Body of pancreas (tissue), 4 donors: ENCODE measurements around the gene NBAS.

Experiments used
- POLR2A ChIP-seq, 3 donors: fragments of 450-650 bp; IDR thresholded peaks; one replicate each; pipeline ENCODE4 v1.6.1; 2016; ENCODE audit warnings: antibody characterized with exemption in 3 of 3, mild to moderate bottlenecking in 2 of 3
- TF ChIP-seq, protein P1 (sequence below), 7 experiments: fragments of 450-650 bp in 4 of 7; fragments of 200-600 bp in 3 of 7; sonication (generic) in 3 of 7; IDR thresholded peaks; one replicate each; pipeline ENCODE4 v1.5.1; 2016 to 2019; ENCODE audit warnings: antibody characterized with exemption in 7 of 7

DNA sequence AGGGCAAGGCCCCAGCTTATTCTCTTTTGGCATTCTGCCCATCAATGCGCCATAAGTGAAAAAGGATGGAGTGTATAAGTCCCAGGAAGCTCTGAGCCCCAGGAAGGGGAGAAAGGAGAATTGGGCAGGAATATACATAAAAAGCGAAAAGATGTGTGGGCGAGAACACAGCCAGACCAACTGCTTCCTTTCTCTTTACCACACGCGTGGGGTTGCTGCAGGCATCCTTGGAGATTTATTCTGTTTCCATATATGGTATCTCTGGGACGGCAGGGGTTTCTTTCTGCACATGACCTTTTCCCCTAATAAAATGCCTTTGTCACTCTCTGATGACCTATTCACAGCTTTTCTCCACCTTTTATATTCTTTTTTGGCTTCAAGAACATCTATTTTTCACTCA lies 440.5 kb downstream of the NBAS start:
- TF ChIP-seq, protein P1, sequence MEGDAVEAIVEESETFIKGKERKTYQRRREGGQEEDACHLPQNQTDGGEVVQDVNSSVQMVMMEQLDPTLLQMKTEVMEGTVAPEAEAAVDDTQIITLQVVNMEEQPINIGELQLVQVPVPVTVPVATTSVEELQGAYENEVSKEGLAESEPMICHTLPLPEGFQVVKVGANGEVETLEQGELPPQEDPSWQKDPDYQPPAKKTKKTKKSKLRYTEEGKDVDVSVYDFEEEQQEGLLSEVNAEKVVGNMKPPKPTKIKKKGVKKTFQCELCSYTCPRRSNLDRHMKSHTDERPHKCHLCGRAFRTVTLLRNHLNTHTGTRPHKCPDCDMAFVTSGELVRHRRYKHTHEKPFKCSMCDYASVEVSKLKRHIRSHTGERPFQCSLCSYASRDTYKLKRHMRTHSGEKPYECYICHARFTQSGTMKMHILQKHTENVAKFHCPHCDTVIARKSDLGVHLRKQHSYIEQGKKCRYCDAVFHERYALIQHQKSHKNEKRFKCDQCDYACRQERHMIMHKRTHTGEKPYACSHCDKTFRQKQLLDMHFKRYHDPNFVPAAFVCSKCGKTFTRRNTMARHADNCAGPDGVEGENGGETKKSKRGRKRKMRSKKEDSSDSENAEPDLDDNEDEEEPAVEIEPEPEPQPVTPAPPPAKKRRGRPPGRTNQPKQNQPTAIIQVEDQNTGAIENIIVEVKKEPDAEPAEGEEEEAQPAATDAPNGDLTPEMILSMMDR (IDR thresholded peaks at IDR 0.05): no peak
- no peak for TF ChIP-seq POLR2A (IDR thresholded peaks at IDR 0.05)
